ENCODE measurements around the gene ADAR.

GRCh38 chr1:154624746-154625643 is 17.0 kb upstream of the ADAR start:
- TF ChIP-seq BRCA1 (IDR thresholded peaks at IDR 0.05; ENCODE audit: low read depth, low read length) = no peak
- TF ChIP-seq, protein P1, sequence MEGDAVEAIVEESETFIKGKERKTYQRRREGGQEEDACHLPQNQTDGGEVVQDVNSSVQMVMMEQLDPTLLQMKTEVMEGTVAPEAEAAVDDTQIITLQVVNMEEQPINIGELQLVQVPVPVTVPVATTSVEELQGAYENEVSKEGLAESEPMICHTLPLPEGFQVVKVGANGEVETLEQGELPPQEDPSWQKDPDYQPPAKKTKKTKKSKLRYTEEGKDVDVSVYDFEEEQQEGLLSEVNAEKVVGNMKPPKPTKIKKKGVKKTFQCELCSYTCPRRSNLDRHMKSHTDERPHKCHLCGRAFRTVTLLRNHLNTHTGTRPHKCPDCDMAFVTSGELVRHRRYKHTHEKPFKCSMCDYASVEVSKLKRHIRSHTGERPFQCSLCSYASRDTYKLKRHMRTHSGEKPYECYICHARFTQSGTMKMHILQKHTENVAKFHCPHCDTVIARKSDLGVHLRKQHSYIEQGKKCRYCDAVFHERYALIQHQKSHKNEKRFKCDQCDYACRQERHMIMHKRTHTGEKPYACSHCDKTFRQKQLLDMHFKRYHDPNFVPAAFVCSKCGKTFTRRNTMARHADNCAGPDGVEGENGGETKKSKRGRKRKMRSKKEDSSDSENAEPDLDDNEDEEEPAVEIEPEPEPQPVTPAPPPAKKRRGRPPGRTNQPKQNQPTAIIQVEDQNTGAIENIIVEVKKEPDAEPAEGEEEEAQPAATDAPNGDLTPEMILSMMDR (IDR thresholded peaks at IDR 0.05; ENCODE audit: control extremely low read depth in 1 of 3, insufficient read depth in 1 of 3, low read depth in 1 of 3, low read length in 3 of 3) = no peak
- no peak for TF ChIP-seq SIX5 (IDR thresholded peaks at IDR 0.05; ENCODE audit: low read depth, low read length)
- TF ChIP-seq GABPA (IDR thresholded peaks at IDR 0.05; ENCODE audit: borderline replicate concordance, insufficient read depth, low read length) = no peak
- no peak for TF ChIP-seq RFX5 (IDR thresholded peaks at IDR 0.05; ENCODE audit: borderline replicate concordance, low read depth, low read length)
- no peak for TF ChIP-seq JUN (IDR thresholded peaks at IDR 0.05; ENCODE audit: low read depth, low read length)
- no peak for TF ChIP-seq ATF3 (IDR thresholded peaks at IDR 0.05; ENCODE audit: insufficient read depth, low read depth, low read length)
- TF ChIP-seq HDAC2 (IDR thresholded peaks at IDR 0.05; ENCODE audit: borderline replicate concordance in 1 of 2, low read depth in 2 of 2, low read length in 2 of 2) = no peak
- no peak for TF ChIP-seq EZH2 (IDR thresholded peaks at IDR 0.05; ENCODE audit: low read depth, low read length, severe bottlenecking)
